ENCODE data around the gene TEDC2. TPM values are rescaled to one million over a fixed set of nuclear protein-coding genes. Genes with fewer than 3 reads are reported as not detected.

The TEDC2 gene
- total RNA-seq, 1 donor from 2014 or later: 9.1 TPM

DNA sequence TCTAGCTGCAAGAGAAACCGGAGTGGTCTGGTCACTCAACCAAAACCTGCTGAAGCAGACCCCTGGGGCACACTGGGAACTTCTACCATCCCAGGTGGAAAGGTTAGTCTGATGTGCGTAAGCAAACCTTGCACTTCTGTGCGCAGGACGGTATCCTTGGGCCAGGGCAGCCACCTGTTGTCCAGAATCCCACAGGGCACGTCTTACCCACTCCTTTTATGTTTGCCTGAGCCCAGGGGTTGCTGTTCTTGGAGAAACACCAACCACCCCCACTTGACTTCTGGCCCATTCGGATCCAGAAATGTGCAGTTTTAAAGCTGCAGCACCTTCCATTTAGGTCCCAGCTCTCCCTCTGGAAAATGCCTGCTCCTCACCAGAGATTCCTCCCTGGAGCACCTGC is 33.7 kb downstream of the TEDC2 start:
- H3K27ac Mint-ChIP-seq (ENCODE audit: unreplicated experiment): no peak overlapping the region

GRCh38 chr16:2494616-2495015 is 34.7 kb downstream of the TEDC2 start:
- H3K36me3 Mint-ChIP-seq (ENCODE audit: low read depth, unreplicated experiment): peaks cover 7% of the 10 kb centered on the region
- no peak for TF ChIP-seq CTCF (IDR thresholded peaks at IDR 0.05; ENCODE audit: unreplicated experiment)
- peaks cover 3% of the 10 kb centered on the region for H3K27me3 Mint-ChIP-seq (ENCODE audit: unreplicated experiment)
- no peak overlapping the region for H3K4me3 Mint-ChIP-seq (ENCODE audit: unreplicated experiment)
- H3K4me1 Mint-ChIP-seq (ENCODE audit: unreplicated experiment): no peaks in the 10 kb centered on the region
- H3K27ac Mint-ChIP-seq (ENCODE audit: unreplicated experiment): no peak overlapping the region
- no peak for DNase-seq (ENCODE audit: low spot score)
- no peaks in the 10 kb centered on the region for H3K9me3 Mint-ChIP-seq (ENCODE audit: unreplicated experiment)

More for the DNA sequence above, 33.7 kb downstream of the TEDC2 start:
- no peaks in the 10 kb centered on the region for H3K9me3 Mint-ChIP-seq (ENCODE audit: unreplicated experiment)
- peaks cover 3% of the 10 kb centered on the region for H3K27me3 Mint-ChIP-seq (ENCODE audit: unreplicated experiment)
- no peaks in the 10 kb centered on the region for H3K4me1 Mint-ChIP-seq (ENCODE audit: unreplicated experiment)
- no peak overlapping the region for H3K4me3 Mint-ChIP-seq (ENCODE audit: unreplicated experiment)
- TF ChIP-seq CTCF (IDR thresholded peaks at IDR 0.05; ENCODE audit: unreplicated experiment): no peak
- DNase-seq (ENCODE audit: low spot score): no peak
- peaks cover 7% of the 10 kb centered on the region for H3K36me3 Mint-ChIP-seq (ENCODE audit: low read depth, unreplicated experiment)

DNA sequence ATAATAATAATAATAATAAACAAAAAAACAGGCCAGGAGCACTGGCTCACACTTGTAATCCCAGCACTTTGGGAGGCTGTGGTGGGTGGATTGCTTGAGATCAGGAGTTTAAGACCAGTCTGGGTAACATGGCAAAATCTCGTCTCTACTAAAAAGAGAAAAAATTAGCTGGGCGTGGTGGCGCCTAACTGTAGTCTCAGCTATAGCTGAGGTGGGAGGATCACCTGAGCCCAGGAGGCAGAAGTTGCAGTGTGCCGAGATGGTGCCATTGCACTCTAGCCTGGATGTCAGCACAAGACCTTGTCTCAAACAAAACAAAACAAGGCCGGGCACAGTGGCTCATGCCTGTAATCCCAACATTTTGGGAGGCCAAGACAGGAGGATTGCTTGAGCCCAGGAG is 35.1 kb downstream of the TEDC2 start:
- Mint-ChIP-seq H3K4me3 (ENCODE audit: unreplicated experiment) (no peak overlapping the region), H3K27ac (ENCODE audit: unreplicated experiment) (no peak overlapping the region), H3K9me3 (ENCODE audit: unreplicated experiment) (no peaks in the 10 kb centered on the region), H3K27me3 (ENCODE audit: unreplicated experiment) (peaks cover 3% of the 10 kb centered on the region), H3K4me1 (ENCODE audit: unreplicated experiment) (no peaks in the 10 kb centered on the region), H3K36me3 (ENCODE audit: low read depth, unreplicated experiment) (peaks cover 7% of the 10 kb centered on the region)
- DNase-seq (ENCODE audit: low spot score): no peak
- TF ChIP-seq CTCF (IDR thresholded peaks at IDR 0.05; ENCODE audit: unreplicated experiment): no peak

- Mint-ChIP-seq H3K27ac (ENCODE audit: unreplicated experiment) (no peak overlapping the region), H3K4me1 (ENCODE audit: unreplicated experiment) (no peaks in the 10 kb centered on the region), H3K4me3 (ENCODE audit: unreplicated experiment) (no peak overlapping the region)
Measured at GRCh38 chr16:2496223-2497115, 36.6 kb downstream of the TEDC2 start.

More at GRCh38 chr16:2496223-2497115, 36.6 kb downstream of the TEDC2 start:
- Mint-ChIP-seq H3K36me3 (ENCODE audit: low read depth, unreplicated experiment) (peaks cover 7% of the 10 kb centered on the region), H3K9me3 (ENCODE audit: unreplicated experiment) (no peaks in the 10 kb centered on the region), H3K27me3 (ENCODE audit: unreplicated experiment) (peaks cover 7% of the 10 kb centered on the region)
- no peak for TF ChIP-seq CTCF (IDR thresholded peaks at IDR 0.05; ENCODE audit: unreplicated experiment)
- no peak for DNase-seq (ENCODE audit: low spot score)

All from endothelial cell (in vitro differentiated cells).